BJ (cell line): ENCODE measurements around the gene RGS6. TPM values are rescaled to one million over a fixed set of nuclear protein-coding genes. Genes with fewer than 3 reads are reported as not detected.

ENCODE experiments used
- CTCF ChIA-PET: fragments of 350-600 bp; formaldehyde crosslinking; extraction: SDS; loops from one replicate; lab custom pipeline; 2021; ENCODE audit warnings: antibody characterized with exemption, inconsistent platforms; lab: Yijun Ruan, JAX
- POLR2A ChIA-PET: fragments of 300-600 bp; sonication (Branson Sonifier 250); formaldehyde crosslinking; extraction: SDS; loops from one replicate; lab custom pipeline; 2021; ENCODE audit warnings: antibody characterized with exemption; lab: Charles Lee
- DNase-seq: peaks from one replicate; pipeline ENCODE4 v3.0.0-alpha.2; 2011; ENCODE audit warnings: low read depth
- H3K27me3 ChIP-seq: 2 replicates; pipeline ENCODE4 v1.6.0; 2011; ENCODE audit warnings: low read length; ENCODE audit not compliant: control insufficient read depth, insufficient read depth
- H3K36me3 ChIP-seq: 2 replicates; pipeline ENCODE4 v1.5.1; 2011; ENCODE audit warnings: low read length; ENCODE audit not compliant: control insufficient read depth, insufficient read depth
- H3K4me3 ChIP-seq: 2 replicates; pipeline ENCODE4 v1.5.1; 2011; ENCODE audit warnings: low read depth, mild to moderate bottlenecking, control low read depth, low read length
- polyA plus RNA-seq: library from polyadenylated mRNA; depleted of rRNA; stranded (reverse); fragments of >200 nt; gene quantifications from 2 replicates; pipeline ENCODE4 v1.2.3, GENCODE V29; 2011
- TF ChIP-seq, protein P1 (sequence below): IDR thresholded peaks from 2 replicates; pipeline ENCODE4 v1.5.1; 2011; ENCODE audit warnings: low read depth, mild to moderate bottlenecking, control low read depth, inconsistent platforms, low read length, moderate library complexity; ENCODE audit not compliant: insufficient read depth

RGS6 gene
- polyA plus RNA-seq, 1 experiment, result not detected

DNA sequence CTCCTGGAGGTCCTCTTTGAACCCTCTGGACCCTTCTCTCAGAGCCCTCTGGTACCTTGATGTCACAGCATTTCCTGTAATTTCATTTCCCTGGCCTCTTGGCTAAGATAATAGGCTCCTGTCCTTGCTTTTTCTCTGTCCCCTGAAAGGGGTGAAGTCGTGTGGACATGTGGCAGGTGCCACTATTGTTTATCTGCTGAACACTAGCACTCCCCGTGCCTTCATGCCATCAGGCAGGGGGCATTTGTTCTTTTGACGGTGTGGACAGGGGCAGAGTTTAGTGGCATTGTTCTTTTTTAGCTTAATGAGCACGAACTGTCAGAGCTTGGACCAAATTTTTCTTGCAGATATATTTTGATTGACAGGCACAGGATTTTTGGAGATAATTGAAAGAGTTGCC lies 166.0 kb downstream of the RGS6 start:
- H3K36me3 ChIP-seq, result no peaks in the 10 kb centered on the region
- no peak for DNase-seq
- CTCF ChIA-PET, result no interaction called here
- H3K27me3 ChIP-seq, result no peaks in the 10 kb centered on the region
- TF ChIP-seq, protein P1, sequence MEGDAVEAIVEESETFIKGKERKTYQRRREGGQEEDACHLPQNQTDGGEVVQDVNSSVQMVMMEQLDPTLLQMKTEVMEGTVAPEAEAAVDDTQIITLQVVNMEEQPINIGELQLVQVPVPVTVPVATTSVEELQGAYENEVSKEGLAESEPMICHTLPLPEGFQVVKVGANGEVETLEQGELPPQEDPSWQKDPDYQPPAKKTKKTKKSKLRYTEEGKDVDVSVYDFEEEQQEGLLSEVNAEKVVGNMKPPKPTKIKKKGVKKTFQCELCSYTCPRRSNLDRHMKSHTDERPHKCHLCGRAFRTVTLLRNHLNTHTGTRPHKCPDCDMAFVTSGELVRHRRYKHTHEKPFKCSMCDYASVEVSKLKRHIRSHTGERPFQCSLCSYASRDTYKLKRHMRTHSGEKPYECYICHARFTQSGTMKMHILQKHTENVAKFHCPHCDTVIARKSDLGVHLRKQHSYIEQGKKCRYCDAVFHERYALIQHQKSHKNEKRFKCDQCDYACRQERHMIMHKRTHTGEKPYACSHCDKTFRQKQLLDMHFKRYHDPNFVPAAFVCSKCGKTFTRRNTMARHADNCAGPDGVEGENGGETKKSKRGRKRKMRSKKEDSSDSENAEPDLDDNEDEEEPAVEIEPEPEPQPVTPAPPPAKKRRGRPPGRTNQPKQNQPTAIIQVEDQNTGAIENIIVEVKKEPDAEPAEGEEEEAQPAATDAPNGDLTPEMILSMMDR, result no peak
- POLR2A ChIA-PET, result no interaction called here
- H3K4me3 ChIP-seq, result no peak overlapping the region

DNA sequence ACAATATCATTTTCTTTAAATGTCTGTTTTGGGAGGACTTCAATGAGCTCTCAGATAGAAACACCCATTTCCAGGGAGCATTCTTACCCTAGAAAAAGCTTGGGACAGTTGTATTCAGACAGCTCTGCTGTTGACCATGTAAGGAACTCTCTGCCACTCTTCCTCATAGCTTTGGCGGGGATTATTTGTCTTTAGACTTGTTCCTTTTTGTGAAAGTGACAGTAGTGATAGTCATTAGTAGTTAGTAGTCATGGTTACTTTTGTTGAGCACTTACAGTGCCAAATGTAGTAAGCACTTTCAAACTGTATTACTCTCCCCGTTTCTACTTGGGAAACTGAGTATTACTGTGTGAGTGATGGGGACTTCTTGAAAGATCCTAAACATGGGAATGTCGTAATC lies 167.3 kb downstream of the RGS6 start:
- no peaks in the 10 kb centered on the region for H3K36me3 ChIP-seq
- ChIA-PET POLR2A (no interaction called here), CTCF (no interaction called here)
- no peak for DNase-seq
- H3K4me3 ChIP-seq, result no peak overlapping the region
- H3K27me3 ChIP-seq, result no peaks in the 10 kb centered on the region
- TF ChIP-seq, protein P1, result no peak

DNA sequence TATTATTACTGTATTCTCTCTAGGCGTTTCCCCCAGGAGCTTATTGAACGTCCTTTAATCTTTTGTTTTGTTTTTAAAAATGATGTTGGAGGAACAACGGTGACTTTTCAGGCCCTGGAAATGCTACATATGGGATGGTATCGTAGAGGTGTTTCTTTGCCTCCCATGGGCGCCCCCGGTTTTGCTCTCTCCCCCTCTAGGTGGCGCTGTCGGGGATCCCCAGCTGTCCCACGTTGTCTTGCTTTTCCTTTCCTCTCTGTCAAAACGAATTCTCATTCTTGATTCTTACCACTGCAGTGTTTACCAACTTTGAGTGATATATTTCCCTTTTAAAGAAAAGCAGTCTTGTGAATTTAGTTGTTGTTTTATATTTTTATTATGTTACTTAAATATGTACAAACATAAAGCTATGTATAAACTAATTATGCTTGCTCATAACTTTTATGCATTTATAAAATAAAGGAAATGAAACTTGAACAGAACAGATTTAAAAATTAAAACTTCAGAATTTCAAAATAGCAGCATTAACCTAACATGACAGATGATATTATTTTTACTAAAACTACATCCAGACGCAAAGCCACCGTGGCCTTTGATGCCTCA lies 171.9 kb downstream of the RGS6 start:
- H3K4me3 ChIP-seq, result no peak overlapping the region
- POLR2A ChIA-PET, result no interaction called here
- H3K27me3 ChIP-seq, result no peaks in the 10 kb centered on the region
- CTCF ChIA-PET, result interaction anchor here (0.9 to 1.6 kb wide), 4 partner anchors 9 to 23 kb away, joined by 3 to 4 read pairs (median 4); no protein-coding TSS in a partner anchor
- TF ChIP-seq, protein P1, result peak; percentile 52
- no peak for DNase-seq
- no peaks in the 10 kb centered on the region for H3K36me3 ChIP-seq

DNA sequence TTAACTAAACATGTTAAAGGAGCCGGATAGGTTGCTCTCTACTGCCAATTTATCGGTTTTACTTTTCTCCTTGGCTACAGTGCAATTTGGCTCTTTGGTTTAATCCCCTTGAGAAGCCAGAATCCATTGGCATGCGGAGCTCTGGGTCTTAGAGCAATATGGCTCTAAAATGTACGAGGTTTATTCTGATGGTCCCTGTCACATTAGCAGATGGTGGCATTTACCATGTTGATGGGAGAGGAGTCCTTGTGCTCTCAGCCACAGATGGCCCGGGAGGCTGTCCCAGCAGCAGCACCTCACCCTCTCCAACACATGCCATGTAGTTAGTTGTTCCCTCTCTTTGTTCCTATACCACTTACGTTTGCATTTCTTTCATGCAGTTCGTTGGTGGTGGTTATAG lies 179.7 kb downstream of the RGS6 start:
- Histone ChIP-seq H3K36me3 (no peaks in the 10 kb centered on the region), H3K4me3 (no peak overlapping the region), H3K27me3 (no peaks in the 10 kb centered on the region)
- ChIA-PET CTCF (interaction anchor here (1.1 kb wide), 1 partner anchor 42 kb away, joined by 3 read pairs; no protein-coding TSS in a partner anchor), POLR2A (no interaction called here)
- no peak for DNase-seq
- TF ChIP-seq, protein P1, result no peak

DNA sequence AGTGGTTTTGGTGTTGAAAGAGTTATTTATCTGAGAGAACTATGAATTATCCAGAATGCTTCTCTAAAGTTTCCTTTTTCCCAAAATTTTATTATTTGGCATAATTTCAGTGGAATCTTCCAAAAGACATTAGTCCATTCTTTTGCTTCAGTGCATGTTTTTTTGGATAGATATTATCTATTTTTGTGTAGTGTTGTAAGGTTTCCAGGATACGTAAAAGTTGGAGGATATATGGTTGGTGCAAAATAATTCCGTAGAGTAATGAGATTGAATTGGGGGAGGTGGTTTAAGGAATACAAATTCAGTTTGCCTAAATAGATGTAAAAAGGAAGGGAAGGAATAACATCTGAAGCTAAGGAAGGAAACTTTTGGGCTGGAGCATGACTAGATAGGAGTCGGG lies 186.6 kb downstream of the RGS6 start:
- POLR2A ChIA-PET, result no interaction called here
- H3K36me3 ChIP-seq, result no peaks in the 10 kb centered on the region
- TF ChIP-seq, protein P1, result no peak
- CTCF ChIA-PET, result no interaction called here
- DNase-seq, result no peak
- H3K27me3 ChIP-seq, result no peaks in the 10 kb centered on the region
- H3K4me3 ChIP-seq, result no peak overlapping the region
